ENCODE results near the gene CACNA1B. TPM values are rescaled to one million over a fixed set of nuclear protein-coding genes. Genes with fewer than 3 reads are reported as not detected.

CACNA1B gene
- total and polyA plus RNA-seq, 4 donors: 0.01 to 0.20 (median 0.09) TPM; not detected in 1

DNA sequence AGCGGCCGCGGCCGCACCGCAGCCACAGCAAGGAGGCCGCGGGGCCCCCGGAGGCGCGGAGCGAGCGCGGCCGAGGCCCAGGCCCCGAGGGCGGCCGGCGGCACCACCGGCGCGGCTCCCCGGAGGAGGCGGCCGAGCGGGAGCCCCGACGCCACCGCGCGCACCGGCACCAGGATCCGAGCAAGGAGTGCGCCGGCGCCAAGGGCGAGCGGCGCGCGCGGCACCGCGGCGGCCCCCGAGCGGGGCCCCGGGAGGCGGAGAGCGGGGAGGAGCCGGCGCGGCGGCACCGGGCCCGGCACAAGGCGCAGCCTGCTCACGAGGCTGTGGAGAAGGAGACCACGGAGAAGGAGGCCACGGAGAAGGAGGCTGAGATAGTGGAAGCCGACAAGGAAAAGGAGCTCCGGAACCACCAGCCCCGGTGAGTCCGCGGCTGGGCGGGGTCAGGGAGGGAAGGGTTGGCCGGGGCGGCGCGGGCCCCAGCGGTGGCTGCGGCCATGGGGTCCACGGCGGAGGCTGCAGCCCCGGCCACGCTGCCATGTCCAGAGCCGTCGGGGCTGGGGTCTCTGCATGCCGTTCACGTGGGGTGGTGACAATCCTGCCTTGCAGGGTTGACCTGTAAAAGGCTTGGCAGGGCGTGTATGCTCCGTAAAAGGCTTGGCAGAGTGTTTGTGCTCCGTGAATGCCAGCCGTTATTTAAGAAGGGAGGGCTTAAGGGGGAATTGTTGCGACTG lies 146.0 kb downstream of the CACNA1B start:
- Histone ChIP-seq H3K9ac (ENCODE audit: insufficient read depth in 1 of 2, low read length in 2 of 2) (no peak overlapping the region), H3K27me3 (ENCODE audit: control insufficient read depth in 3 of 3, insufficient read depth in 3 of 3, low read length in 2 of 3) (peaks cover 8 to 45% (median 21%) of the 10 kb centered on the region in 3 donors), H3K4me1 (ENCODE audit: control insufficient read depth in 5 of 5, insufficient read depth in 5 of 5, low read length in 5 of 5) (peaks cover 0 to 1% (median 0%) of the 10 kb centered on the region in 5 donors), H3K27ac (ENCODE audit: low read depth in 1 of 2, low read length in 1 of 2) (no peak overlapping the region), H3K4me3 (no peak overlapping the region), H3K36me3 (ENCODE audit: control insufficient read depth in 4 of 4, insufficient read depth in 4 of 4, low read length in 4 of 4) (no peaks in the 10 kb centered on the region), H3K9me3 (ENCODE audit: control insufficient read depth in 4 of 4, insufficient read depth in 3 of 4, low read length in 3 of 4) (peaks cover 0 to 9% (median 0%) of the 10 kb centered on the region in 4 donors)
- 5 to 7% methylated on average over 65 to 84 of the region's 84 CpGs for WGBS, 2 donors
- DNase-seq (no peak), ATAC-seq (ENCODE audit: insufficient read depth, low FRiP score) (no peak)
- TF ChIP-seq, protein P1, sequence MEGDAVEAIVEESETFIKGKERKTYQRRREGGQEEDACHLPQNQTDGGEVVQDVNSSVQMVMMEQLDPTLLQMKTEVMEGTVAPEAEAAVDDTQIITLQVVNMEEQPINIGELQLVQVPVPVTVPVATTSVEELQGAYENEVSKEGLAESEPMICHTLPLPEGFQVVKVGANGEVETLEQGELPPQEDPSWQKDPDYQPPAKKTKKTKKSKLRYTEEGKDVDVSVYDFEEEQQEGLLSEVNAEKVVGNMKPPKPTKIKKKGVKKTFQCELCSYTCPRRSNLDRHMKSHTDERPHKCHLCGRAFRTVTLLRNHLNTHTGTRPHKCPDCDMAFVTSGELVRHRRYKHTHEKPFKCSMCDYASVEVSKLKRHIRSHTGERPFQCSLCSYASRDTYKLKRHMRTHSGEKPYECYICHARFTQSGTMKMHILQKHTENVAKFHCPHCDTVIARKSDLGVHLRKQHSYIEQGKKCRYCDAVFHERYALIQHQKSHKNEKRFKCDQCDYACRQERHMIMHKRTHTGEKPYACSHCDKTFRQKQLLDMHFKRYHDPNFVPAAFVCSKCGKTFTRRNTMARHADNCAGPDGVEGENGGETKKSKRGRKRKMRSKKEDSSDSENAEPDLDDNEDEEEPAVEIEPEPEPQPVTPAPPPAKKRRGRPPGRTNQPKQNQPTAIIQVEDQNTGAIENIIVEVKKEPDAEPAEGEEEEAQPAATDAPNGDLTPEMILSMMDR (IDR thresholded peaks at IDR 0.05; ENCODE audit: control extremely low read depth, extremely low read depth): no peak

DNA sequence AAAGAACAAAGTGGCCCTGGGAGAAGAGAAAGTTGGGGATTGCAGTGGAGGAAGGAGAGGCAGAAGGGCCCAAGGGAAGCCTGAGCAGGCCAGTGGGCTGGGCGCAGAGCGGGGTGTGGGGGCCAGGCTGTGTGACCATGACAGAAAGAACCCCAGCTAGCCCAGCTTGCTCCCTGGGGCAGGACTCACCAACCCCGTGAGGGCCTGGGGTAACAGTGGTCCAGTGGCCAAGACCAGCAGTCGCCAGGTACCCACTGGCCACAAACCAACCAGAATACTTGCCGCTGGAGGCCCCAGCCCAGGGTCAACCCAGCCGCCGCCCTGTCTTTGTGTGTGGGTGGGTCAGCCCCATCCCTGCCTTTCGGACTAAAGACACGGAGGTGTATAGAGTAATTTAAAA lies 146.5 kb downstream of the CACNA1B start:
- no peak overlapping the region for H3K9ac ChIP-seq (ENCODE audit: insufficient read depth in 1 of 2, low read length in 2 of 2)
- peaks cover 8 to 45% (median 21%) of the 10 kb centered on the region in 3 donors for H3K27me3 ChIP-seq (ENCODE audit: control insufficient read depth in 3 of 3, insufficient read depth in 3 of 3, low read length in 2 of 3)
- H3K36me3 ChIP-seq (ENCODE audit: control insufficient read depth in 4 of 4, insufficient read depth in 4 of 4, low read length in 4 of 4): no peaks in the 10 kb centered on the region
- H3K4me3 ChIP-seq: no peak overlapping the region
- WGBS, 2 donors: 92 to 93% methylated on average over 9 of the region's 9 CpGs
- peaks cover 0 to 9% (median 0%) of the 10 kb centered on the region in 4 donors for H3K9me3 ChIP-seq (ENCODE audit: control insufficient read depth in 4 of 4, insufficient read depth in 3 of 4, low read length in 3 of 4)
- no peak for ATAC-seq (ENCODE audit: insufficient read depth, low FRiP score)
- peaks cover 0 to 1% (median 0%) of the 10 kb centered on the region in 5 donors for H3K4me1 ChIP-seq (ENCODE audit: control insufficient read depth in 5 of 5, insufficient read depth in 5 of 5, low read length in 5 of 5)
- TF ChIP-seq, protein P1 (IDR thresholded peaks at IDR 0.05; ENCODE audit: control extremely low read depth, extremely low read depth): no peak
- DNase-seq: no peak
- H3K27ac ChIP-seq (ENCODE audit: low read depth in 1 of 2, low read length in 1 of 2): no peak overlapping the region

DNA sequence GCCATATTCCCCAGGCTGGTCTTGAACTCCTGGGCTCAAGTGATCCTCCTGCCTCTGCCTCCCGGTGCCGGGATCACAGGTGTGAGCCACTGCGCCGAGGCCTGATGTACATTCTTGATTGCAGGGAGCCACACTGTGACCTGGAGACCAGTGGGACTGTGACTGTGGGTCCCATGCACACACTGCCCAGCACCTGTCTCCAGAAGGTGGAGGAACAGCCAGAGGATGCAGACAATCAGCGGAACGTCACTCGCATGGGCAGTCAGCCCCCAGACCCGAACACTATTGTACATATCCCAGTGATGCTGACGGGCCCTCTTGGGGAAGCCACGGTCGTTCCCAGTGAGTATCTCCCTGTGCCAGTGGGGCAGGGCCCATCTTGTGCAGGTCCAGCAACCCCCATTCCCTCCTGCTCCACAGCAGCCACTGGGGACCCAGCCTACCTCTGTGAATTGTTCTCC lies 147.3 kb downstream of the CACNA1B start:
- H3K9ac ChIP-seq (ENCODE audit: insufficient read depth in 1 of 2, low read length in 2 of 2): no peak overlapping the region
- H3K4me3 ChIP-seq: no peak overlapping the region
- H3K27ac ChIP-seq (ENCODE audit: low read depth in 1 of 2, low read length in 1 of 2): no peak overlapping the region
- DNase-seq: no peak
- TF ChIP-seq, protein P1 (IDR thresholded peaks at IDR 0.05; ENCODE audit: control extremely low read depth, extremely low read depth): no peak
- H3K9me3 ChIP-seq (ENCODE audit: control insufficient read depth in 4 of 4, insufficient read depth in 3 of 4, low read length in 3 of 4): peaks cover 0 to 9% (median 0%) of the 10 kb centered on the region in 4 donors
- H3K36me3 ChIP-seq (ENCODE audit: control insufficient read depth in 4 of 4, insufficient read depth in 4 of 4, low read length in 4 of 4): no peaks in the 10 kb centered on the region
- no peak for ATAC-seq (ENCODE audit: insufficient read depth, low FRiP score)
- WGBS, 2 donors: 91 to 96% methylated on average over 11 of the region's 11 CpGs
- peaks cover 0 to 1% (median 0%) of the 10 kb centered on the region in 5 donors for H3K4me1 ChIP-seq (ENCODE audit: control insufficient read depth in 5 of 5, insufficient read depth in 5 of 5, low read length in 5 of 5)
- peaks cover 8 to 45% (median 21%) of the 10 kb centered on the region in 3 donors for H3K27me3 ChIP-seq (ENCODE audit: control insufficient read depth in 3 of 3, insufficient read depth in 3 of 3, low read length in 2 of 3)

Measured in lung (tissue), 12 donors.